ENCODE data around the gene SPIN4. TPM values are rescaled to one million over a fixed set of nuclear protein-coding genes. Genes with fewer than 3 reads are reported as not detected.
"Not testable (repeated sequence)": the region's sequence is repeated elsewhere in the genome, so short reads cannot be mapped to it uniquely, and the experiment has no call there.

The SPIN4 gene
- 10 to 100 TPM; 13.8 to 19.3 (median 15.4) TPM for polyA plus RNA-seq (ENCODE audit: insufficient read length in 10 of 10)
- long read RNA-seq, donor 1, full-length matches to known transcripts, result 15 of 15 reads
- long read RNA-seq, donor 1, partial matches to known transcripts, result 0 of 15 reads
- long read RNA-seq, donor 1, other reads (novel, unspliced or antisense), result 0 of 15 reads
- long read RNA-seq, donor 2, full-length matches to known transcripts, result 6 of 6 reads
- long read RNA-seq, donor 2, partial matches to known transcripts, result 0 of 6 reads
- long read RNA-seq, donor 2, other reads (novel, unspliced or antisense), result 0 of 6 reads
- long read RNA-seq, donor 3, result 0 reads
- long read RNA-seq, donor 4, full-length matches to known transcripts, result 6 of 6 reads
- long read RNA-seq, donor 4, partial matches to known transcripts, result 0 of 6 reads
- long read RNA-seq, donor 4, other reads (novel, unspliced or antisense), result 0 of 6 reads
- long read RNA-seq, donor 5, full-length matches to known transcripts, result 21 of 21 reads
- long read RNA-seq, donor 5, partial matches to known transcripts, result 0 of 21 reads
- long read RNA-seq, donor 5, other reads (novel, unspliced or antisense), result 0 of 21 reads
- long read RNA-seq, donor 6, full-length matches to known transcripts, result 8 of 8 reads
- long read RNA-seq, donor 6, partial matches to known transcripts, result 0 of 8 reads
- long read RNA-seq, donor 6, other reads (novel, unspliced or antisense), result 0 of 8 reads
- long read RNA-seq, donor 7, full-length matches to known transcripts, result 9 of 9 reads
- long read RNA-seq, donor 7, partial matches to known transcripts, result 0 of 9 reads
- long read RNA-seq, donor 7, other reads (novel, unspliced or antisense), result 0 of 9 reads
- long read RNA-seq, donor 8, full-length matches to known transcripts, result 17 of 17 reads
- long read RNA-seq, donor 8, partial matches to known transcripts, result 0 of 17 reads
- long read RNA-seq, donor 8, other reads (novel, unspliced or antisense), result 0 of 17 reads
- long read RNA-seq, donor 9, full-length matches to known transcripts, result 2 of 2 reads
- long read RNA-seq, donor 9, partial matches to known transcripts, result 0 of 2 reads
- long read RNA-seq, donor 9, other reads (novel, unspliced or antisense), result 0 of 2 reads

- peak; percentile 78 to 94 (median 88) for DNase-seq
These were observed at the start of gene SPIN4 for GRCh38 chrX:63350941-63351616. TSS of gene SPIN4 (minus strand) at chrX:63351332. CDS start at chrX:63350819, 513 bp downstream.

- no peak for DNase-seq
These were observed 49.2 kb upstream of the SPIN4 start for GRCh38 chrX:63400340-63400739.

GRCh38 chrX:63394872-63395271 lies 43.7 kb upstream of the SPIN4 start:
- no peak for DNase-seq

GRCh38 chrX:63393094-63393493 lies 42.0 kb upstream of the SPIN4 start:
- not testable (repeated sequence) for DNase-seq

- DNase-seq, result no peak
These were observed 36.3 kb upstream of the SPIN4 start for GRCh38 chrX:63387411-63387810.

GRCh38 chrX:63384263-63384662 lies 33.1 kb upstream of the SPIN4 start:
- not testable (repeated sequence) for DNase-seq

GRCh38 chrX:63373012-63373411 lies 21.9 kb upstream of the SPIN4 start:
- not testable (repeated sequence) for DNase-seq

- not testable (repeated sequence) for DNase-seq
These were observed 16.6 kb upstream of the SPIN4 start for GRCh38 chrX:63367699-63368098.

GRCh38 chrX:63363788-63364187 lies 12.7 kb upstream of the SPIN4 start:
- DNase-seq, result no peak

- DNase-seq, result no peak
These were observed 10.4 kb upstream of the SPIN4 start for GRCh38 chrX:63361494-63361893.

GRCh38 chrX:63354484-63354883 lies 3.4 kb upstream of the SPIN4 start:
- no peak for DNase-seq

- peak; percentile 8 to 67 (median 26) for DNase-seq
These were observed 661 bp downstream of the SPIN4 start for GRCh38 chrX:63350465-63350877.

- peak; percentile 12 to 33 (median 18) for DNase-seq
These were observed 1.8 kb downstream of the SPIN4 start for GRCh38 chrX:63349307-63349706.

- no peak for DNase-seq
These were observed 20.5 kb downstream of the SPIN4 start for GRCh38 chrX:63330681-63331080.

GRCh38 chrX:63327788-63328187 lies 23.3 kb downstream of the SPIN4 start:
- DNase-seq, result peak in 1 of 3 donors; percentile 5

- no peak for DNase-seq
These were observed 51.5 kb downstream of the SPIN4 start for GRCh38 chrX:63299596-63299995.
